GM21717 (cell line): ENCODE data around the gene UNC13B.
"Not testable (repeated sequence)": the region's sequence is repeated elsewhere in the genome, so short reads cannot be mapped to it uniquely, and the experiment has no call there.

ENCODE experiments used
- ATAC-seq: cut with Tn5 transposase; IDR thresholded peaks from one replicate; pipeline ENCODE4 v1.9.1; 2021; ENCODE audit warnings: mild to moderate bottlenecking, moderate library complexity; ENCODE audit not compliant: unreplicated experiment

UNC13B gene

GRCh38 chr9:35220659-35221338 lies 59.0 kb downstream of the UNC13B start:
- no peak for ATAC-seq

GRCh38 chr9:35225677-35226076 lies 63.9 kb downstream of the UNC13B start:
- no peak for ATAC-seq

GRCh38 chr9:35226651-35227050 lies 64.8 kb downstream of the UNC13B start:
- ATAC-seq = no peak

- no peak for ATAC-seq
These were observed 65.5 kb downstream of the UNC13B start for GRCh38 chr9:35227284-35227683.

GRCh38 chr9:35229066-35229778 lies 67.4 kb downstream of the UNC13B start:
- no peak for ATAC-seq

GRCh38 chr9:35229779-35230143 lies 68.0 kb downstream of the UNC13B start:
- no peak for ATAC-seq

GRCh38 chr9:35232867-35233544 lies 71.2 kb downstream of the UNC13B start:
- no peak for ATAC-seq

- ATAC-seq = no peak
These were observed 74.9 kb downstream of the UNC13B start for GRCh38 chr9:35236692-35237091.

- ATAC-seq = no peak
These were observed 75.5 kb downstream of the UNC13B start for GRCh38 chr9:35237311-35237710.

- ATAC-seq = not testable (repeated sequence)
These were observed 84.1 kb downstream of the UNC13B start for GRCh38 chr9:35245945-35246344.

GRCh38 chr9:35253075-35253474 lies 91.3 kb downstream of the UNC13B start:
- no peak for ATAC-seq

GRCh38 chr9:35254237-35254636 lies 92.4 kb downstream of the UNC13B start:
- ATAC-seq = no peak

GRCh38 chr9:35254984-35255857 lies 93.4 kb downstream of the UNC13B start:
- no peak for ATAC-seq

GRCh38 chr9:35257986-35258659 lies 96.3 kb downstream of the UNC13B start:
- no peak for ATAC-seq

GRCh38 chr9:35258660-35259474 lies 97.1 kb downstream of the UNC13B start:
- ATAC-seq = no peak

GRCh38 chr9:35260186-35260585 lies 98.4 kb downstream of the UNC13B start:
- ATAC-seq = no peak

GRCh38 chr9:35262064-35262463 lies 100.3 kb downstream of the UNC13B start:
- no peak for ATAC-seq

- no peak for ATAC-seq
These were observed 105.9 kb downstream of the UNC13B start for GRCh38 chr9:35267710-35268109.

- no peak for ATAC-seq
These were observed 108.1 kb downstream of the UNC13B start for GRCh38 chr9:35269919-35270318.

- no peak for ATAC-seq
These were observed 109.8 kb downstream of the UNC13B start for GRCh38 chr9:35271637-35272036.
